IMR-90 (cell line): ENCODE results near the gene PTGES. TPM values are rescaled to one million over a fixed set of nuclear protein-coding genes. Genes with fewer than 3 reads are reported as not detected.

Source experiments
- ATAC-seq: fragments of 200-7000 bp; cut with Tn5 transposase; 2 replicates; pipeline ENCODE4 v1.9.1; 2020; ENCODE audit warnings: low read depth, mild to moderate bottlenecking, moderate library complexity
- BruUV-seq: library from RNA; stranded (reverse); fragments of 400-500 nt; replicated peaks from 2 replicates; lab custom pipeline; 2021; lab: Mats Ljungman, UMichigan
- CTCF ChIA-PET: fragments of 300-600 bp; formaldehyde crosslinking; extraction: SDS; loops from one replicate; lab custom pipeline; 2021; ENCODE audit warnings: antibody characterized with exemption; lab: Yijun Ruan, JAX
- POLR2A ChIA-PET: fragments of 300-600 bp; sonication (Branson Sonifier 250); formaldehyde crosslinking; loops from one replicate; lab custom pipeline; 2022; ENCODE audit warnings: antibody characterized with exemption; ENCODE audit not compliant: unreplicated experiment; lab: Charles Lee
- DNase-seq: peaks from one replicate; pipeline ENCODE4 v3.0.0; 2013
- H2AFZ ChIP-seq: replicated peaks from 2 replicates; pipeline ENCODE3; 2013; ENCODE audit warnings: low read length, mild to moderate bottlenecking; ENCODE audit not compliant: poor library complexity
- H2AK5ac ChIP-seq: 2 replicates; pipeline ENCODE4 v1.6.1; 2013; ENCODE audit warnings: low read depth, low read length, inconsistent platforms
- H2AK9ac ChIP-seq: replicated peaks from 2 replicates; pipeline ENCODE3; 2013; ENCODE audit warnings: mild to moderate bottlenecking, low read depth, low read length, moderate library complexity; ENCODE audit not compliant: poor library complexity
- H2BK120ac ChIP-seq: 2 replicates; pipeline ENCODE4 v1.6.1; 2013; ENCODE audit warnings: low read depth, low read length, inconsistent platforms
- H2BK15ac ChIP-seq: 3 replicates; pipeline ENCODE4 v1.6.1; 2013; ENCODE audit warnings: low read depth, low read length, inconsistent platforms
- H2BK20ac ChIP-seq: 2 replicates; pipeline ENCODE4 v1.6.1; 2013; ENCODE audit warnings: low read depth, mild to moderate bottlenecking, inconsistent platforms, low read length, moderate library complexity
- H2BK5ac ChIP-seq: 2 replicates; pipeline ENCODE4 v1.6.1; 2013; ENCODE audit warnings: mild to moderate bottlenecking, low read depth, low read length, inconsistent platforms; ENCODE audit not compliant: poor library complexity, severe bottlenecking
- H3K14ac ChIP-seq: replicated peaks from 2 replicates; pipeline ENCODE4 v1.6.1; 2013; ENCODE audit warnings: low read depth, low read length, inconsistent platforms
- H3K18ac ChIP-seq: 2 replicates; pipeline ENCODE4 v1.6.1; 2013; ENCODE audit warnings: low read depth, low read length, control low read depth
- H3K23ac ChIP-seq: 2 replicates; pipeline ENCODE4 v1.6.1; 2013; ENCODE audit warnings: low read depth, low read length, inconsistent platforms
- H3K27ac ChIP-seq: 2 replicates; pipeline ENCODE4 v1.5.1; 2013; ENCODE audit warnings: mild to moderate bottlenecking, control low read depth, low read length; ENCODE audit not compliant: insufficient read depth
- H3K27me3 ChIP-seq: 2 replicates; pipeline ENCODE4 v1.6.1; 2013; ENCODE audit warnings: low read length; ENCODE audit not compliant: control insufficient read depth, insufficient read depth
- H3K36me3 ChIP-seq: 2 replicates; pipeline ENCODE4 v1.6.1; 2013; ENCODE audit warnings: low read length, mixed read lengths; ENCODE audit not compliant: control insufficient read depth, insufficient read depth
- H3K4ac ChIP-seq: 2 replicates; pipeline ENCODE4 v1.6.1; 2013; ENCODE audit warnings: low read depth, low read length, inconsistent platforms
- H3K4me1 ChIP-seq: 2 replicates; pipeline ENCODE4 v1.6.1; 2013; ENCODE audit warnings: low read length, mixed read lengths; ENCODE audit not compliant: control insufficient read depth, insufficient read depth
- H3K4me2 ChIP-seq: 2 replicates; pipeline ENCODE4 v1.6.1; 2013; ENCODE audit warnings: low read depth, mild to moderate bottlenecking, control low read depth, low read length, moderate library complexity
- H3K4me3 ChIP-seq: 2 replicates; pipeline ENCODE4 v1.5.1; 2013; ENCODE audit warnings: low read depth, mild to moderate bottlenecking, control low read depth, low read length, moderate library complexity; ENCODE audit not compliant: insufficient read depth
- H3K56ac ChIP-seq: 2 replicates; pipeline ENCODE4 v1.6.1; 2013; ENCODE audit warnings: low read length, inconsistent platforms; ENCODE audit not compliant: insufficient read depth; ENCODE audit errors: extremely low read depth
- H3K79me1 ChIP-seq, 2 experiments: 2 replicates each; pipeline ENCODE4 v1.6.1; 2013; ENCODE audit warnings: low read length in 2 of 2, inconsistent platforms in 1 of 2, low read depth in 1 of 2
- H3K9ac ChIP-seq: 2 replicates; pipeline ENCODE4 v1.6.1; 2013; ENCODE audit warnings: low read depth, low read length, control low read depth
- H3K9me1 ChIP-seq: 2 replicates; pipeline ENCODE4 v1.6.1; 2013; ENCODE audit warnings: low read length, inconsistent platforms; ENCODE audit not compliant: insufficient read depth
- H3K9me3 ChIP-seq: 2 replicates; pipeline ENCODE4 v1.6.1; 2013; ENCODE audit warnings: low read length; ENCODE audit not compliant: control insufficient read depth, insufficient read depth
- H4K20me1 ChIP-seq: 2 replicates; pipeline ENCODE4 v1.6.1; 2013; ENCODE audit warnings: low read length, inconsistent platforms; ENCODE audit not compliant: insufficient read depth
- H4K5ac ChIP-seq: 2 replicates; pipeline ENCODE4 v1.6.1; 2013; ENCODE audit warnings: mild to moderate bottlenecking, low read depth, low read length, control low read depth
- H4K8ac ChIP-seq, 2 experiments: 2 replicates each; pipeline ENCODE4 v1.6.1; 2013; ENCODE audit warnings: low read depth in 2 of 2, low read length in 2 of 2, control low read depth in 1 of 2, inconsistent platforms in 1 of 2
- H4K91ac ChIP-seq: 2 replicates; pipeline ENCODE4 v1.6.1; 2013; ENCODE audit warnings: low read depth, low read length, inconsistent platforms; ENCODE audit not compliant: insufficient read depth
- BHLHE40 ChIP-seq: fragments of 150-350 bp; IDR thresholded peaks from 2 replicates; pipeline ENCODE4 v1.6.1; 2016; ENCODE audit warnings: mild to moderate bottlenecking, low read depth, low read length
- CEBPB ChIP-seq: IDR thresholded peaks from 2 replicates; pipeline ENCODE4 v1.6.1; 2012; ENCODE audit warnings: low read depth, low read length, improper control_type of control experiment
- CHD1 ChIP-seq: IDR thresholded peaks from 2 replicates; pipeline ENCODE4 v1.6.1; 2012; ENCODE audit warnings: low read depth, low read length, improper control_type of control experiment
- CTCF ChIP-seq: conservative IDR thresholded peaks from 2 replicates; pipeline ENCODE4 v1.5.1; 2012; ENCODE audit warnings: mild to moderate bottlenecking, low read depth, low read length, improper control_type of control experiment
- ELK1 ChIP-seq: fragments of 150-350 bp; IDR thresholded peaks from 2 replicates; pipeline ENCODE4 v1.6.1; 2016; ENCODE audit warnings: low read depth, mild to moderate bottlenecking, low read length, moderate library complexity, borderline replicate concordance
- FOS ChIP-seq: fragments of 150-350 bp; IDR thresholded peaks from 2 replicates; pipeline ENCODE4 v1.6.1; 2016; ENCODE audit warnings: low read depth, low read length
- MAFK ChIP-seq: IDR thresholded peaks from 2 replicates; pipeline ENCODE4 v1.6.1; 2012; ENCODE audit warnings: low read depth, low read length, improper control_type of control experiment
- MAZ ChIP-seq: IDR thresholded peaks from 2 replicates; pipeline ENCODE4 v1.6.1; 2012; ENCODE audit warnings: low read depth, mild to moderate bottlenecking, low read length, improper control_type of control experiment, moderate library complexity, borderline replicate concordance
- MXI1 ChIP-seq: IDR thresholded peaks from 2 replicates; pipeline ENCODE4 v1.6.1; 2012; ENCODE audit warnings: low read depth, mild to moderate bottlenecking, low read length, moderate library complexity, borderline replicate concordance
- NFE2L2 ChIP-seq: fragments of 150-350 bp; IDR thresholded peaks from 2 replicates; pipeline ENCODE4 v1.6.1; 2016; ENCODE audit warnings: low read depth, mild to moderate bottlenecking, low read length
- POLR2A ChIP-seq: IDR thresholded peaks from 2 replicates; pipeline ENCODE4 v1.6.1; 2012; ENCODE audit warnings: mild to moderate bottlenecking, low read depth, low read length
- RAD21 ChIP-seq: IDR thresholded peaks from 2 replicates; pipeline ENCODE4 v1.6.1; 2012; ENCODE audit warnings: low read length, improper control_type of control experiment
- RCOR1 ChIP-seq: IDR thresholded peaks from 2 replicates; pipeline ENCODE4 v1.6.1; 2012; ENCODE audit warnings: mild to moderate bottlenecking, low read length, improper control_type of control experiment; ENCODE audit not compliant: insufficient replicate concordance
- RFX5 ChIP-seq: IDR thresholded peaks from 2 replicates; pipeline ENCODE4 v1.8.0; 2012; ENCODE audit warnings: low read depth, mild to moderate bottlenecking, low read length, moderate library complexity
- SMC3 ChIP-seq: fragments of 150-350 bp; IDR thresholded peaks from 2 replicates; pipeline ENCODE4 v1.6.1; 2016; ENCODE audit warnings: low read depth, mild to moderate bottlenecking, antibody characterized with exemption, low read length, moderate library complexity
- USF2 ChIP-seq: fragments of 150-350 bp; IDR thresholded peaks from 2 replicates; pipeline ENCODE4 v1.6.1; 2017; ENCODE audit warnings: mild to moderate bottlenecking, antibody characterized with exemption, low read length, low read depth
- WGBS, 2 experiments: methylation state at CpG; one replicate each; pipeline versions ENCODE4 v1.1.5 to v1.1.7; 2013; ENCODE audit warnings: missing lambda C conversion rate in 2 of 2; ENCODE audit not compliant: insufficient read length in 1 of 2; ENCODE audit errors: extremely low coverage in 2 of 2; 5-methylcytosine and 5-hydroxymethylcytosine counted together
- dilution Hi-C: fragments of 300-500 bp; cut with HindIII; formaldehyde crosslinking; loops from one replicate; pipeline ENCODE4 v1.14.3; 2018; ENCODE audit warnings: low sequenced_read_pairs; ENCODE audit not compliant: unreplicated experiment
- in situ Hi-C: fragments of 300-500 bp; cut with MboI; formaldehyde crosslinking; loops from 3 replicates; pipeline ENCODE4 v1.14.3; 2019; ENCODE audit warnings: low sequenced_read_pairs, inconsistent platforms, mixed read lengths
- intact Hi-C: fragments of 100-400 bp; cut with micrococcal nuclease; formaldehyde crosslinking; loops from 2 replicates; pipeline ENCODE4 v1.10.0; 2022
- polyA plus RNA-seq, 3 experiments: library from polyadenylated mRNA; depleted of rRNA; stranded (reverse); fragments of >200 nt; gene quantifications; 2 replicates each; pipeline ENCODE4 v1.2.3, GENCODE V29; 2012; ENCODE audit warnings: low replicate concordance in 1 of 3
- total RNA-seq: library from RNA; depleted of rRNA; stranded (reverse); fragments of >200 nt; gene quantifications from 2 replicates; pipeline ENCODE4 v1.2.3, GENCODE V29; 2012

The PTGES gene
- total and polyA plus RNA-seq, 2 of the 4 experiments (the other 2 are of a cell fraction): 3.2 to 6.3 TPM

- Histone ChIP-seq H2BK15ac (no peak overlapping the region), H4K20me1 (no peaks in the 10 kb centered on the region), H3K18ac (no peak overlapping the region), H4K91ac (no peak overlapping the region), H3K79me1 (no peaks in the 10 kb centered on the region), H2BK120ac (no peak overlapping the region), H4K8ac (no peak overlapping the region), H2BK20ac (no peak overlapping the region), H2BK5ac (no peak overlapping the region), H3K27ac (no peak overlapping the region), H3K4me2 (no peak overlapping the region), H2AFZ (no peak overlapping the region), H3K56ac (no peak overlapping the region), H2AK9ac (no peak overlapping the region), H3K4me1 (no peaks in the 10 kb centered on the region; the same call in 1 of the 2 replicates), H3K27me3 (no peaks in the 10 kb centered on the region; the same call in 1 of the 2 replicates), H3K36me3 (no peaks in the 10 kb centered on the region), H2AK5ac (no peak overlapping the region), H3K9ac (no peak overlapping the region), H4K5ac (no peak overlapping the region), H3K14ac (no peak overlapping the region), H3K4ac (no peak overlapping the region), H3K9me3 (no peaks in the 10 kb centered on the region), H3K4me3 (no peak overlapping the region), H3K23ac (no peak overlapping the region), H3K9me1 (no peaks in the 10 kb centered on the region)
- no peak for DNase-seq
- ATAC-seq: no peak
- ChIA-PET POLR2A (no interaction called here), CTCF (interaction anchor here (0.7 kb wide), 1 partner anchor 191 kb away, joined by 4 read pairs; no protein-coding TSS in a partner anchor)
- intact Hi-C loops: no loop called here
- dilution Hi-C loops: no loop called here
- in situ Hi-C loops: no loop called here
- WGBS, 2 experiments: no CpG with 5 or more reads among the region's 6 CpGs
- no peak for TF ChIP-seq NFE2L2
- TF ChIP-seq MXI1: no peak
- no peak for TF ChIP-seq RCOR1
- no peak for TF ChIP-seq ELK1
- no peak for TF ChIP-seq USF2
- no peak for TF ChIP-seq CHD1
- TF ChIP-seq RAD21: no peak
- TF ChIP-seq MAFK: no peak
- no peak for TF ChIP-seq FOS
- TF ChIP-seq CTCF: no peak
- no peak for TF ChIP-seq BHLHE40
- no peak for TF ChIP-seq RFX5
- no peak for TF ChIP-seq SMC3
- TF ChIP-seq CEBPB: no peak
- TF ChIP-seq POLR2A: no peak
- no peak for TF ChIP-seq MAZ
- no TSS peak for BruUV-seq
These were observed 21.3 kb downstream of the PTGES start for GRCh38 chr9:129731477-129732085.
